Vagina (tissue), 2 donors: ENCODE results near the gene PCYOX1L. TPM values are rescaled to one million over a fixed set of nuclear protein-coding genes. Genes with fewer than 3 reads are reported as not detected.
A peak's percentile ranks its signal among the peaks of the same experiment; 100 is the strongest.

ENCODE experiments used
- DNase-seq, 2 donors: peaks; one replicate each; pipeline ENCODE4 v3.0.0-alpha.2; 2017; ENCODE audit errors: extremely low spot score in 2 of 2
- H3K27ac ChIP-seq: fragments of 200-600 bp; sonication (generic); one replicate; pipeline ENCODE4 v1.5.1; 2019
- H3K27me3 ChIP-seq: fragments of 200-600 bp; sonication (generic); one replicate; pipeline ENCODE4 v1.5.1; 2019
- H3K36me3 ChIP-seq, 2 donors: fragments of 200-600 bp; sonication (generic); one replicate each; pipeline ENCODE4 v1.5.1; 2017 to 2019
- H3K4me1 ChIP-seq: fragments of 200-600 bp; sonication (generic); one replicate; pipeline ENCODE4 v1.5.1; 2019
- H3K4me3 ChIP-seq, 2 donors: fragments of 200-600 bp; sonication (generic); 1 replicate in 1 of 2; 2 replicates in 1 of 2; pipeline ENCODE4 v1.5.1; 2016 to 2019
- H3K9me3 ChIP-seq: fragments of 200-600 bp; sonication (generic); one replicate; pipeline ENCODE4 v1.5.1; 2019
- POLR2A ChIP-seq, 2 donors: fragments of 450-650 bp; IDR thresholded peaks; one replicate each; pipeline ENCODE4 v1.6.1; 2017; ENCODE audit warnings: antibody characterized with exemption in 2 of 2, mild to moderate bottlenecking in 2 of 2, moderate library complexity in 2 of 2
- POLR2AphosphoS5 ChIP-seq, 2 donors: sonication (generic); formaldehyde crosslinking; IDR thresholded peaks; one replicate each; pipeline ENCODE4 v1.9.0; 2017; ENCODE audit warnings: antibody characterized with exemption in 2 of 2, mild to moderate bottlenecking in 2 of 2, low read depth in 1 of 2; ENCODE audit not compliant: insufficient read depth in 1 of 2
- intact Hi-C: fragments of 100-400 bp; cut with DNase I; formaldehyde crosslinking; loops from one replicate; pipeline ENCODE4 v1.15.1; 2023
- total RNA-seq: library from RNA; depleted of rRNA; stranded (reverse); fragments of >200 nt; gene quantifications from one replicate; pipeline ENCODE4 v1.2.3, GENCODE V29; 2016
- TF ChIP-seq, protein P1 (sequence below), 3 experiments: fragments of 450-650 bp in 2 of 3; fragments of 200-600 bp in 1 of 3; sonication (generic) in 1 of 3; IDR thresholded peaks; one replicate each; pipeline ENCODE4 v1.5.1; 2017 to 2019; ENCODE audit warnings: antibody characterized with exemption in 3 of 3, mild to moderate bottlenecking in 2 of 3, moderate library complexity in 2 of 3

The PCYOX1L gene
- total RNA-seq, 1 donor from 2014 or later, result 6.4 TPM

DNA sequence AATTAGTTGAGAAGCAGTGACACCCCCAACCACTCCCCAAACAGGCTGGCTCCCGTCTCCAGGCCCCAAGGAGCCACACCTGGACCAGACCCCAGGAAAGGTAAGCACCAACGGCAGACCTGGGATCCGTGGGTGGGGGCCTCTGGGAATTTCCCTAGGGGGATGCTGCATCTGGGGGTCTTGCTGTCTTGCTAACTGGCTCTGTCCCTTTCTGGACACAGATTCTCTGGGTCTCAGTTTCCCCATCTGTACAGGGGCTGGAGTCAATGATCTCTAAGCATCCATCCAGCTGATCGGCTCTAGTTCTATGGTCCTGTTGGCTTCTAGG is 49.1 kb downstream of the PCYOX1L start:
- TF ChIP-seq POLR2A (IDR thresholded peaks at IDR 0.05) (no peak), POLR2AphosphoS5 (IDR thresholded peaks at IDR 0.05; ENCODE audit: insufficient read depth in 1 of 2, low read depth in 1 of 2) (peak in 1 of 2 donors; percentile 68)
- Histone ChIP-seq H3K27ac (peak overlapping the region; percentile 84), H3K27me3 (no peaks in the 10 kb centered on the region), H3K4me1 (peaks cover 48% of the 10 kb centered on the region), H3K4me3 (peak overlapping the region; percentile 46 to 57), H3K36me3 (peaks cover 6 to 16% of the 10 kb centered on the region in 2 donors), H3K9me3 (no peaks in the 10 kb centered on the region)
- intact Hi-C loops, result loop anchor here (2.0 to 10.0 kb wide), 2 partner anchors 20 to 1378 kb away; no protein-coding TSS in a partner anchor
- DNase-seq, result no peak

DNA sequence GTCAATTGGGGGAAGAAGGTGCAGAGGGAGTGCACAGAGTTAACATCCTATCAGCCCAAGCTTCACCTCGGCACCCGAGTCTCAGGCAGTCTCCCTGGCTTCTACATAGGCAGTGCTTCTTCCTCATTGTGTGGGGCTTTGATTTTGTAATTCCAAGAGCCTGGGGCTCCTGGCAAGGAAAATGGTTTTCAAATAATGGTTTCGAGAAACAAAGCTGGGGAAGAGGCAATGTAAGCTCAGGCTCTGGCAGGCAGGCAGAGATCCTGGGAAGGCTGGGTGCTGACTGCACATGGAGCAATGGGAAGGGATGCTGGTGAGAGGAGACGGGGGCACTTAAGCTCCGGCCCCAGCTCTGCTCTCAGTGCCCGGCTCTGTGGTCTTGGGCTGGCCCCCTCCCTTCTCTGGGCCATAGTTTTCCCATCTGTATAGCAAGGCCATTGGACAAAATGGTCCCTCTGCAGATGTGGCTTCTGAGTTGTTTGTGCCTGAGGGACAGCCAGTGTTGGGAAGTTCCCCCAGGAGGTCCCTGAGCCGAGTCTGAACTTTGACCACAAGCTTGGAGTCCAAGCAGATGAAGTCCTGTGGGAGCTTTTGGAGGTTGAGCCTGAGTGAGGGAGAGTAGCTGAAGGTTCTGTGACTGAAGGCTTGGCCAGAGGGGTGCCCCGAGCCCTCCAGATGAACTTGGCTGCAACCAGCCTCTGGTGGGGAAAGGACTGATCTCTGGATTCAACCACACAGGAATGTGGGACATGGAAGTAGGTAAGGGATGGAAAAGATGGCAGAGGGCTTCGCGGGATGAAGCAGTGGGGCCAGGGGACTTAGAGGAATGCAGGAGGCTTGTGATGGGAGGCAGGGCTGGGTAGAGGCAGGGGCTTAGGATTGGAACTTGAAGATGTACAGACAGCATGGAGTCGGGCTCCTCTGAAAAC is 49.7 kb downstream of the PCYOX1L start:
- Histone ChIP-seq H3K4me1 (peaks cover 54% of the 10 kb centered on the region), H3K27ac (peak overlapping the region; percentile 84), H3K27me3 (no peaks in the 10 kb centered on the region), H3K36me3 (peaks cover 6 to 16% of the 10 kb centered on the region in 2 donors), H3K4me3 (peak overlapping the region; percentile 46 to 57), H3K9me3 (no peaks in the 10 kb centered on the region)
- DNase-seq, result no peak
- intact Hi-C loops, result loop anchor here (2.0 to 10.0 kb wide), 2 partner anchors 21 to 1377 kb away; no protein-coding TSS in a partner anchor
- TF ChIP-seq, protein P1, sequence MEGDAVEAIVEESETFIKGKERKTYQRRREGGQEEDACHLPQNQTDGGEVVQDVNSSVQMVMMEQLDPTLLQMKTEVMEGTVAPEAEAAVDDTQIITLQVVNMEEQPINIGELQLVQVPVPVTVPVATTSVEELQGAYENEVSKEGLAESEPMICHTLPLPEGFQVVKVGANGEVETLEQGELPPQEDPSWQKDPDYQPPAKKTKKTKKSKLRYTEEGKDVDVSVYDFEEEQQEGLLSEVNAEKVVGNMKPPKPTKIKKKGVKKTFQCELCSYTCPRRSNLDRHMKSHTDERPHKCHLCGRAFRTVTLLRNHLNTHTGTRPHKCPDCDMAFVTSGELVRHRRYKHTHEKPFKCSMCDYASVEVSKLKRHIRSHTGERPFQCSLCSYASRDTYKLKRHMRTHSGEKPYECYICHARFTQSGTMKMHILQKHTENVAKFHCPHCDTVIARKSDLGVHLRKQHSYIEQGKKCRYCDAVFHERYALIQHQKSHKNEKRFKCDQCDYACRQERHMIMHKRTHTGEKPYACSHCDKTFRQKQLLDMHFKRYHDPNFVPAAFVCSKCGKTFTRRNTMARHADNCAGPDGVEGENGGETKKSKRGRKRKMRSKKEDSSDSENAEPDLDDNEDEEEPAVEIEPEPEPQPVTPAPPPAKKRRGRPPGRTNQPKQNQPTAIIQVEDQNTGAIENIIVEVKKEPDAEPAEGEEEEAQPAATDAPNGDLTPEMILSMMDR (IDR thresholded peaks at IDR 0.05), result no peak
- TF ChIP-seq POLR2AphosphoS5 (IDR thresholded peaks at IDR 0.05; ENCODE audit: insufficient read depth in 1 of 2, low read depth in 1 of 2) (peak in 1 of 2 donors; percentile 56), POLR2A (IDR thresholded peaks at IDR 0.05) (no peak)

DNA sequence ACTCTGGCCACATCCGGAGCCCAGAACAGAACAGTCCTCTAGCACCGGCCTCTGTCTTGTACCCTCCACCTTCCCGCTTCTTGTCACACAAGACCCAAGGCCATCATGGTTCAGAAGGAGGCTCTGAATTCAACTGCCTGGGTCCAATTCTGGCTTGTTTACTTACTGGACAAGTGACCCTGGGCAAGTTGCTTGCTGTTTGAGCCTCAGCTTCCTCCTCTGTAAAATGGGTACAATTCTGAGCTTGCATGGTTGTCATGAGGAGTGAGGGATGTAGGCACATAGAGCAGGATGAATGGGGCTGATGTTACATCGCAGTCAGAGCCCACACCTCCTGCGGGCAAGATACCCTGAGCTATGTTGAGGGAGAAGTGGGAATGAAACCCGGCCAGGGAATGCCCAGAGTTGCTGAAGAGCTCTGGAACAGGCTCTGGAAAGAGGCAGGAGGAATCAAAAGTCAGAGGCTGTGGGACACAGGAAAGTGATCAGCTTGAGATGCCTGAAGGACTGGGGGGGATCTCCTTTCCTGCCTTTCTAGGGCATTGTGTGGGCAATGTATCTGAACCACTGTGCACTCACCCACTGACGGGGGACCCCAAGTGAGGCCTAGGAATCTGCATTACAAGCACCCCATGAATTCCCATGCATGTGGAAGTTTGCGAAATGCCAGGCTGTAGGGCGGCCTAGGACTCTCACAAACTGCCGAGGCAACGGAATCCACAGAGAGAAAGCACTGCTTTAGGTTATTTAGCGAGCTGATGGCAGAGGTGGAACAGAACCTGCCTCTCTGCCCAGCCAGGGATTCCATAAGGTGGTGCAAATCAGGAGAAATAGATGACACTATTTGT is 50.6 kb downstream of the PCYOX1L start:
- DNase-seq, result no peak
- Histone ChIP-seq H3K4me1 (peaks cover 57% of the 10 kb centered on the region), H3K36me3 (peaks cover 6 to 16% of the 10 kb centered on the region in 2 donors), H3K27ac (peak overlapping the region; percentile 84), H3K27me3 (no peaks in the 10 kb centered on the region), H3K4me3 (peak overlapping the region; percentile 46 to 57), H3K9me3 (no peaks in the 10 kb centered on the region)
- intact Hi-C loops, result loop anchor here (10.0 kb wide), 1 partner anchor 1376 kb away; no protein-coding TSS in a partner anchor
- TF ChIP-seq POLR2AphosphoS5 (IDR thresholded peaks at IDR 0.05; ENCODE audit: insufficient read depth in 1 of 2, low read depth in 1 of 2) (no peak), POLR2A (IDR thresholded peaks at IDR 0.05) (no peak)
- TF ChIP-seq, protein P1 (IDR thresholded peaks at IDR 0.05), result no peak

GRCh38 chr5:149409268-149409948 is 51.6 kb downstream of the PCYOX1L start:
- TF ChIP-seq, protein P1 (IDR thresholded peaks at IDR 0.05), result no peak
- no peak for TF ChIP-seq POLR2A (IDR thresholded peaks at IDR 0.05)
- TF ChIP-seq POLR2AphosphoS5 (IDR thresholded peaks at IDR 0.05; ENCODE audit: insufficient read depth in 1 of 2, low read depth in 1 of 2), result peak in 1 of 2 donors; percentile 66
- intact Hi-C loops, result loop anchor here (10.0 kb wide), 1 partner anchor 1375 kb away; no protein-coding TSS in a partner anchor
- Histone ChIP-seq H3K4me3 (peak overlapping the region; percentile 46 to 57), H3K9me3 (no peaks in the 10 kb centered on the region), H3K36me3 (peaks cover 6 to 16% of the 10 kb centered on the region in 2 donors), H3K4me1 (peaks cover 57% of the 10 kb centered on the region), H3K27ac (peak overlapping the region; percentile 84), H3K27me3 (no peaks in the 10 kb centered on the region)
- no peak for DNase-seq
